HG02588 (cell line): ENCODE data around the gene PSORS1C1.
"Not testable (repeated sequence)": the region's sequence is repeated elsewhere in the genome, so short reads cannot be mapped to it uniquely, and the experiment has no call there.

ENCODE experiments used
- ATAC-seq: cut with Tn5 transposase; IDR thresholded peaks from one replicate; pipeline ENCODE4 v1.9.1; 2021; ENCODE audit warnings: mild to moderate bottlenecking, moderate library complexity; ENCODE audit not compliant: unreplicated experiment

Gene PSORS1C1

GRCh38 chr6:31114541-31114878 is at the start of gene PSORS1C1:
Gene PSORS1C1 (plus strand): TSS chr6:31114800. CDS start chr6:31129633, 14,833 bp downstream.
- ATAC-seq = no peak

- ATAC-seq = no peak
Measured at GRCh38 chr6:31065556-31065955, 49.0 kb upstream of the PSORS1C1 start.

- not testable (repeated sequence) for ATAC-seq
Measured at GRCh38 chr6:31067028-31067427, 47.6 kb upstream of the PSORS1C1 start.

GRCh38 chr6:31067891-31068668 is 46.5 kb upstream of the PSORS1C1 start:
- ATAC-seq = not testable (repeated sequence)

GRCh38 chr6:31068669-31069340 is 45.8 kb upstream of the PSORS1C1 start:
- ATAC-seq = no peak

GRCh38 chr6:31070711-31071197 is 43.8 kb upstream of the PSORS1C1 start:
- no peak for ATAC-seq

- ATAC-seq = no peak
Measured at GRCh38 chr6:31074401-31074800, 40.2 kb upstream of the PSORS1C1 start.

GRCh38 chr6:31075528-31075927 is 39.1 kb upstream of the PSORS1C1 start:
- ATAC-seq = no peak

- no peak for ATAC-seq
Measured at GRCh38 chr6:31076611-31077010, 38.0 kb upstream of the PSORS1C1 start.

- ATAC-seq = no peak
Measured at GRCh38 chr6:31079656-31080261, 34.8 kb upstream of the PSORS1C1 start.

- no peak for ATAC-seq
Measured at GRCh38 chr6:31081872-31082271, 32.7 kb upstream of the PSORS1C1 start.

- ATAC-seq = no peak
Measured at GRCh38 chr6:31083742-31084354, 30.8 kb upstream of the PSORS1C1 start.

- ATAC-seq = no peak
Measured at GRCh38 chr6:31086788-31087440, 27.7 kb upstream of the PSORS1C1 start.

GRCh38 chr6:31087494-31088089 is 27.0 kb upstream of the PSORS1C1 start:
- no peak for ATAC-seq

GRCh38 chr6:31090275-31090972 is 24.2 kb upstream of the PSORS1C1 start:
- no peak for ATAC-seq

GRCh38 chr6:31090973-31091364 is 23.6 kb upstream of the PSORS1C1 start:
- no peak for ATAC-seq

GRCh38 chr6:31091680-31092079 is 22.9 kb upstream of the PSORS1C1 start:
- ATAC-seq = no peak

- ATAC-seq = no peak
Measured at GRCh38 chr6:31092238-31092637, 22.4 kb upstream of the PSORS1C1 start.

- ATAC-seq = no peak
Measured at GRCh38 chr6:31092769-31093505, 21.7 kb upstream of the PSORS1C1 start.
